ENCODE measurements around the gene LYPD6B.
A peak's percentile ranks its signal among the peaks of the same experiment; 100 is the strongest.

The LYPD6B gene

DNA sequence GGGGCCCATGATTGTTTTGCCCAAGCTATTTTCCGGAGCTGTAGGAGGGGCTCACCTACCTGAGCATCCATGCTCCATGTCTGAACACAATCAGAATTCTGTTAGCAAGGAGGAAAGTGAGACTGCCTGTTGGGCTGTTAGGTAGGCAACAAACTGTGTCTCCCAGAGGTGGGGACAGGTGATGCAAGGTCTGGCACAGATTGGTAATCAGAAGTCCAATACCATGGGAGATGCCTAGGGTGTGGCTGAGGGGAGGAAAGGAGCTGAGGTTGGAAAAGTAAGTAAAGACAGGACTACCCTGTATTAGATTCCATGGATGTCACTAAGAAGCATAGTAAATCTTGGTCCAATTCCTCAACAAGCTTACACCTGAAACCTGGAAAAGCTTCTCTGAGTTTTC lies 3.0 kb downstream of the LYPD6B start:
- DNase-seq (ENCODE audit: low read depth) = no peak

DNA sequence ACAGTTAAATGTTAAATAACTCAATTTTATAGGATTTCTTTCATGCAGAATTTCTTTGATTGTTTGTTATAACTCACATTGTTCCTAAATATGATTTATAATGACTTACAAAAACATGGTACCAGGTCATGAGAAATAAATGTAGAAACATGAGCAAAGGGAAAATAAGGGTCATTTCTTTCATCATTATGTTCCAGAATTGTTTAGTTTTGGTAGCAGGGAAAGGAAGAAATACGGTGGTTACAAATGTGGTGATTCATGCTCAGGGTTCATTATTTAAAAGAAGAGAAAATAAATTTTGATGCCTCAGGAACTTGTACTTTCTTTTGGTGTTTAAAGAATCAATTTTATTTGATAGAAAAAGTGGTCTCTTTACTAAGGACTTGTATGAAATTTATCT lies 4.4 kb downstream of the LYPD6B start:
- no peak for DNase-seq (ENCODE audit: low read depth)

GRCh38 chr2:149044500-149044899 lies 6.0 kb downstream of the LYPD6B start:
- no peak for DNase-seq (ENCODE audit: low read depth)

DNA sequence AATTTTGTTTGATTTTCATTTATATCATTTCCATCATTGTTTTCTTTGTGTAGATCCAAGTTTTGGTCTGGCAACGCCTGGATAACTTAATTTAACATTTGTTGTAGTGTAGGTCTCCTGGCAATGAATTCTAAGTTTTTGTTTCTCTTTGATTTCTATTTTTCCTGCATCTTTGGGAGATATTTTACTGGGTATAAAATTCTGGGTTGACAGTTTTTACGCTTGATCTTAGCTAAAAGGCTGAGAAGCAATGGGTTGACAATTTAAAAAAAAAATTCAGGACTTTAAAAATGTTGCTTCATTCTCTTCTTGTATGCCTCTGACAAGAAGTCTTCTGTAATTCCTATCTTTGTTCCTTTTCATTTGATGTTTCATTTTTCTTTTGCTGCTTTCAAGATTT lies 8.6 kb downstream of the LYPD6B start:
- no peak for DNase-seq (ENCODE audit: low read depth)

DNA sequence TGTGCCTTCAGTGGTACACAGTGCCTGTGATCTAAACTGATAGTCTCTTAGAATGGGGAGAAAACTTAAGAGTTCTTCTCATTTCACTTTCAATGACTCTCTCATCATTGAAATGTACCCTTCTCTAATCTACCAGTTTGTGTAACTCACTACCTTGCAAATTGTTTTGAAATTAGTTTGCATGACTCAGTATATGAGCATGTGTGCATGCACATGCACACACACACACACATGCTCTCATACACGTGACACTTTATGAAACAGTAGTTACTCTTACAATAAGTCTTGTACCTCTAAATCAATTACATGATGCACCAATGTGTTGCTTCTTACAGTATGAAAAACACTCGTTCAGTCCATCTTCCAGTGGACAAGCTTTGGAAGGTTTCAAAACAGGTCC lies 10.6 kb downstream of the LYPD6B start:
- DNase-seq (ENCODE audit: low read depth) = no peak

- no peak for DNase-seq (ENCODE audit: low read depth)
Measured at GRCh38 chr2:149050188-149050587, 11.7 kb downstream of the LYPD6B start.

GRCh38 chr2:149055751-149056150 lies 17.3 kb downstream of the LYPD6B start:
- no peak for DNase-seq (ENCODE audit: low read depth)

DNA sequence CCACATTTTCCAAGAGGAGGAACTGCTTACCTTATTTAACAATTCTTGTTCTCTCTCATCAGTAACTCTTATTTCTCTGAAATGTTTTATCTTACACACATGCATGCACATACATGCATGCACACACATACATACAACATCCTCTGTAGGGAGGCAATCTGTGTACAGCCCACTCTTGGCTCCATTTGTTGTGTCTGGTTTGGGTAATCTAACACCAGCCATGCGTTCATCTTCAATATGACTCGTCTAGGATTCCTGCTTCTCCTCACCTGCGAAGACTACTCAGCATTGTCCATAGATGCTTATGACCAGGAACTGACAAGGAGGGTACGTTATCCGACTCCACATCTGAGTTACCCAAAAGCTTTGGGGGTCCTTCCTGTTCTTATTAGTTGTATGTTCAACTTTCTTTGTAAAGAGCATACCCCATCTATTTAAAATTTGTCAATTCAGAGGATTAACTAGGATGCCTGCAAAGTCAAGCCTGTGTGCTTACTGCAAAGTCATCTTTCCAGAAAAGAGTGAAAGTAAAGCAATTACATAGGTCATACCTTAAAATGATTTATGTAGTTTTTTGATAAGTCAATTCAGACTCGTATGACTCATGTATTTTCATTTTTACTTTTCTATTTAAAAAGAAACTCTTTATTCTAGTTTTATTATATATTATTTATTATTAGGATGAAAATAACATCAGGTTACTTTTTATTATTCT lies 18.2 kb downstream of the LYPD6B start:
- DNase-seq (ENCODE audit: low read depth) = no peak

DNA sequence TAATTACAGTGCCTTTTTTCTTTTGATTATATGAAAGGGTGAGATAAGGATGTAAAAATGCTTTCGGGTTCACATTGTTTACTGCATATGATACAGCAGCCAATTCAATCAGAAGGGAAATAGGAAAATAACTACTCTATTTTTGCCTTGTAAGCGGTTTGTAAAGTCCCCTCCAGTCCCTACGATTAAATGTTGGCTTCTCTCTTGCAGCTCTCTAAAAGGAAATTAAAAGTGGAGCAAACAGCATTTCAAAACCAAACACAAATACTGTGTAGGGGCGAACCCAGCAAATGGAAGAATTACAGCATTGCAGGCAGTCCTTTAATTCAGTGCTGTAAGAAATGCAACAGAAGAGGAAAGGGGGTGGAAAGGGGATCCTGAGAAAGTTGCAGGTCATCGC lies 18.9 kb downstream of the LYPD6B start:
- DNase-seq (ENCODE audit: low read depth) = no peak

- no peak for DNase-seq (ENCODE audit: low read depth)
Measured at GRCh38 chr2:149058936-149059335, 20.4 kb downstream of the LYPD6B start.

DNA sequence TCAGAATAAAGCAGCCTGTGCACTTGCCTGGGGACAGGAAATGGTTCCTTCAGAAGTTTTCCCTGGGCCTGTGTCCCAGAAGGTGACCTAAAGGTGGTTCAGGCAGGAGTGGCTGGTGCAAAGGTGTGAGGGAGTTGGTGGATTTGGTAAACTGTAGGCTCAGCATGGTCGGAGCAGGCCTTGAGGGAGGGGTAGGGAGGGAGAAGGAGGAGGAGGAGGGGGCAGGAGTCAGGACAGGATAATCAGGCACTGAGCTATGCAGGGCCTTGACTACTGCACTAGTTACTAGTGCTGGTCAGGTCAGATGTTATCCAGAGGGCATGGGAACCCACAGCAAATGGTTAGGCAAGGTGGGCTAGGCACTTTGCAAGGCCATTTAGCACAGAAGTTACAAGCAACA lies 21.3 kb downstream of the LYPD6B start:
- no peak for DNase-seq (ENCODE audit: low read depth)

GRCh38 chr2:149061133-149061745 lies 22.7 kb downstream of the LYPD6B start:
- DNase-seq (ENCODE audit: low read depth) = no peak

DNA sequence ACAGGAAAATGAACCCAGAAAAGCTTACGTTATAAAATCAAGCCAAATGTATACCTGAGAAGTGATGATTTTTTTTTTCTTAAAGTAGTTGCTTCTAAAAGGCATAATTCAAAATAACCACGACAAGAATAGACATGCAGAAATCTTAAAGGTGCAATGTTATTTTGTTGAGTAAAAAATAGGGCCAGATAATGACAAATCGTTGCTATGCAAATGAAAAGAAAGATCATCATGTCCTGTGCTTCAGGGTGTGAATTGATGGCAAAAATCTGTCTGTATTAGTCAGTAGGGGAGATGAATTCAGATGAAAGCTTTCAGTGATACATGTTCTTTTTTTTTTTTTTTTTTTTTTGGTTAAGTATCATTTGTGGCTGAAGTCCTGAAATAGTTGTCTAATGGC lies 24.0 kb downstream of the LYPD6B start:
- no peak for DNase-seq (ENCODE audit: low read depth)

GRCh38 chr2:149063177-149063576 lies 24.7 kb downstream of the LYPD6B start:
- no peak for DNase-seq (ENCODE audit: low read depth)

DNA sequence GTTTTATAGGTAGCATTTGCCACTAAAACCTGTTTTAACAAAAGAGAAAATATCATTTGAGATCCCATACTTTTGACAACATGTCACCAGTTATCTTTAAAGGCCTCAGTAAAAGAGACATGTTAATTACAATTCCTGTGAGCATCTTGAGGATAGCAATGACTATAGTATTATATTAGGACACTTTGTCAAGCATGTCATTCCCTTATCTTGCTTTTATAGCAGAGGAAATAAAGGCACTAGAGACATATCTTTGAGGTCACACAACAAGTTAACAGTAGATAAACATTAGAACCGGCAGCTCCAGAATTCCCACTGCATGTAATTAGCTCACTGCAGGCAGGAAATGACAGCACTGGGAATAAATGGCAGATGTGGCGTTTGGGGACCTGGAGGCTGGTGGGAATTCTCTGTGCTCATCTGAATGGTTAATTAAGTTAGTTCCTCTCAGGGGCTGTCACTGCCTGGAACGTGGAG lies 25.9 kb downstream of the LYPD6B start:
- DNase-seq (ENCODE audit: low read depth) = no peak

DNA sequence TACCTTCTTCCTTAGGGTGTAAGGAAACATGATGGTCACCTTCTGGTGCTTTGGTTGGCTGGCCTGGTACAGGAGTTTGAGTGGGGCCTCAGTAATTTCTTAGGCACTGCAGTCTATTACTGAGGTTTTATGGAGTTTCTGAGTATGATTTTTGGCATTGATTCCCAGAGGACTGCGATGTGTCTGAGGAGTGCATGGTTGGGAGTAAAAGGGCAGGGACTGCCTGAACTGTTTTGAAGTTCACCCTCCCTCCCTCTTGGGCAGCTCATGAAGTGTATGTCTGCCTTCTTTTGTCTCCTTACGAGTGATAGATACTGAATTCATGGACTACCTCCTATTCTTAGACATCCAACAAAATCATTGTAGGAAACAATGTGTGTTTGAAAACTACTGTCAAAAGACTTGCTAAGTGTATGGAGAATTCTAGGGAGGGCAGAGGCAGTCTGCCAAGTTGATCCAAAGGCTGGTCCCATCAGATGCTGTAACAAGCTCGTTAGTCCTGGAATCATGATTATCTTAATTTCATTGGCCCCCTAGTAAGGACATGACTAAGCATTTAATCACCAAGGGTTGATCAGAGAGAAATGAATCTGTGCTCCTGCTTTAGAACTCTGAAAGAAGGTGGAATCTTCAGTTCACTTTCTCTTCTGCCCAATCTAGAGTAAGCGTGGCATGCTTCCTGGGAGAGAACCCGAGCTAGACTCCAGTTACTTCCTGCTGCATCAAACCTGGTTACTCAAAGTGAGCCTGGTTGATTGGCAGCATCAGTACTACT lies 26.5 kb downstream of the LYPD6B start:
- DNase-seq (ENCODE audit: low read depth) = no peak

DNA sequence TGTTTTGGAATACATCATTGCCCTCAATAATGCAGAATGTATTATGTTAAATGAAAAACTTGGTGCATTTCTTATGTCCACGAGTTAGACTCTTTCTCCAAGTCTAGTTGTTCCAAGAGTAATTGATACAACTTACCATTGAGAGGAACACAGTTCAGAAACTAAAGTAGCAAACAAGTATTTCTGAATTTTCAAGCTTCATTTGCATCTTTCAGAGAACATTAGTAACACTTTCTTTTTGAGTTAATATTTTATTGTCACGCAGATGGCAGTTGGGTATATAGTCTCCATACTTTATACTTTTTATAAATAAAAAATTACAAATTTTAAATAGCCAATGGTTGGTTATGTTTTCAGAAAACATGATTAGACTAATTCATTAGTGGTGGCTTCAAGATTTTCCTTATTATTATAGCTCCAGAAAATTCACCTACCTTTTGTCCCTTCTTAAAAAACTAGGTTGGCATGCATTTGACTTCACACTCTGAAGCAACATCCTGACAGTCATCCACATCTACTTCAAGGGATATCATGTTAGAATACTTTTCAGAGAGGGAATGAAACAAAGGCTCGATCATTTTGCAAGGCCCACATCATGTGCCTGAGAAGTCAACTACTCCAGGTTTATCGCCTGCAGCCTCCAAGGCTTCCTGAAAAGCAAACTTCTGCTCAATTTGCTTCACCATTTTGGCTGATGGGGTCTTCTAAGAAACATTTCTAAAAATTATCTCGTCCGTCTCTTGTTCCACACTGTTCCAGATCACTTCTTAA lies 29.9 kb downstream of the LYPD6B start:
- no peak for DNase-seq (ENCODE audit: low read depth)

- peak; percentile 55 for DNase-seq (ENCODE audit: low read depth)
Measured at GRCh38 chr2:149068996-149069888, 30.7 kb downstream of the LYPD6B start.

DNA sequence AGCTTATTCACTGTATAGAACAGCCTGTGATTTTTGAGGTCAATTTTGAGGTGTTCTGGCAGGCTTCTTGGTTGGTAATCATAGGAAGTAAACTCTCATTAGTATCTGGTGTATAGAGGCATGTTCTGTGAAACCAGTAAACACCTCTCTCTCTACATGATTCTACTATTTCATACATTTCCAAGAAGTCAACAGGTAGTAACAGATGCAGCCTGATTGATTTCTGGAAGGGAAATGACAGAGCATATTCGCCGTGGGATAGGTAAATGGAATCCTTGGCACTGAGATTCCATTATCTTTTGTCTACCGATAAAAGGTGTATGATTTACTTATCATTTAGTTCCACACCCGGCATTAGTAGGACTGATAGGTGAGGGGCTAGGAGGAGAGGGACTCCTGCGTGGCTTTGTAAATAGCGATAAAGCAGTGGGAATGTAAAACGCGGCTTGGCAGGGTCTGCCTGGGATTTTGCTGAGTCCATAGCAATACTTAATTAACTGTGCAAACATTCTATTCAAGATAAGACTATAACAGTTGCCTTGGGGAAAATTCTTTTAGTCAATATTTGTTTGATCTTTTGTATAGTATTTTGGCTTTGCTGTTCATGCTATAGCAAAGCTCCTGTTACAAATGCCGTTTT lies 32.3 kb downstream of the LYPD6B start:
- DNase-seq (ENCODE audit: low read depth) = no peak

GRCh38 chr2:149075105-149075504 lies 36.6 kb downstream of the LYPD6B start:
- no peak for DNase-seq (ENCODE audit: low read depth)

GRCh38 chr2:149075853-149076252 lies 37.4 kb downstream of the LYPD6B start:
- DNase-seq (ENCODE audit: low read depth) = no peak
